Fibroblast of skin of right biceps (primary cell): ENCODE measurements around the gene STARD3NL.
"Not testable (repeated sequence)": the region's sequence is repeated elsewhere in the genome, so short reads cannot be mapped to it uniquely, and the experiment has no call there.

Experiments
- DNase-seq: peaks from one replicate; pipeline ENCODE4 v3.0.0-alpha.2; 2013

STARD3NL gene

GRCh38 chr7:38269704-38270346 lies 91.8 kb downstream of the STARD3NL start:
- DNase-seq: not testable (repeated sequence)

GRCh38 chr7:38270405-38270804 lies 92.4 kb downstream of the STARD3NL start:
- not testable (repeated sequence) for DNase-seq

DNA sequence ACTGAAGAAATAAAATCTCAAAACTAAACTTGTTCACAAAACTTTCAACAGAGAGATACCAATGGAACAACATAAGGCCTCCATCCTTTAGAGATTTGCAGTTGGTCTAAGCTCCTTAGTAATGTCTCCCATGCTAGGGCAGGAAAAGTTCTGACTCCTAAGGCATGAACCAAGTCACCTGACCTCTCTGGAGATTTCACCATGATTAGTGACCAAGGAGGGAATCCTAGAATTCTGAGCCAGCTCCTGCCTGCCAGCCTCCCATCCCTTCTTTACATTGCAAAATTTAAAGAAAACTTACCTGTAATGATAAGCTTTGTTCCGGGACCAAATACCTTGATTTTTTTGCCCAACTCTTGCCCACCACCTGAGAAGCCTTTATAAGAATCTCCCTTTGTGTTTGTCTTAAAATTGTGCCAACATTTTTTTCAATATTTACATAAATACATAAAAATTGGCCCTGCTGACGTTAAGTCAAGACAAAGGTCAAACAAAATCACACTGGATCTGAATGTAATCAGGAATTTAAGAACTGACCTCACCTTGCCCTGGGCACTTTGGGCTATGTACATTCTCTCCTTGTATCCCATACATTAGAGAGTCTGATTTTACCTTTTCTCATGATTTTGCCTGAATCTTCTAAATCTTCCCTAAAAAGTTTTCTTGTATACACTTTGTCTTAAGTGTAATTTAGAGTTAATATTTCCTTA lies 95.4 kb downstream of the STARD3NL start, which contains the start of gene TARP:
TSS of gene TARP (minus strand) at position 351 of the 710 bp plus-strand sequence.
- DNase-seq: no peak

GRCh38 chr7:38274486-38274885 lies 96.4 kb downstream of the STARD3NL start:
- DNase-seq: peak; percentile 27

- no peak for DNase-seq
Observed at GRCh38 chr7:38274927-38275620, 97.0 kb downstream of the STARD3NL start.

- no peak for DNase-seq
Observed at GRCh38 chr7:38276096-38276877, 98.2 kb downstream of the STARD3NL start.

- DNase-seq: no peak
Observed at GRCh38 chr7:38280000-38280399, 102.0 kb downstream of the STARD3NL start.
